HepG2 (cell line): ENCODE data around the gene C19orf85. TPM values are rescaled to one million over a fixed set of nuclear protein-coding genes. Genes with fewer than 3 reads are reported as not detected.

ENCODE experiments used
- CHD2 ChIP-seq: IDR thresholded peaks from 2 replicates; pipeline ENCODE4 v1.6.1; 2011; ENCODE audit warnings: low read depth, low read length, improper control_type of control experiment
- CSRNP2 ChIP-seq: sonication (generic); formaldehyde crosslinking; conservative IDR thresholded peaks from 2 replicates; pipeline ENCODE4 v1.8.0; 2022; ENCODE audit warnings: low read depth, missing genetic modification reagents
- FOXK1 ChIP-seq: sonication (generic); formaldehyde crosslinking; IDR thresholded peaks from 2 replicates; pipeline ENCODE4 v1.4.0; 2020; ENCODE audit warnings: low read depth, missing genetic modification reagents, borderline replicate concordance
- FUBP1 ChIP-seq: sonication (generic); formaldehyde crosslinking; IDR thresholded peaks from 2 replicates; pipeline ENCODE4 v1.5.1; 2020; ENCODE audit warnings: missing genetic modification reagents, mild to moderate bottlenecking, borderline replicate concordance
- HMGXB4 ChIP-seq, 2 experiments: sonication (generic) in 1 of 2; formaldehyde crosslinking in 1 of 2; IDR thresholded peaks; 2 replicates each; pipeline versions ENCODE4 v1.4.0 to v1.6.1; 2018 to 2020; ENCODE audit warnings: missing genetic modification reagents in 2 of 2, borderline replicate concordance in 1 of 2, low read depth in 1 of 2, mild to moderate bottlenecking in 1 of 2, missing biosample characterization in 1 of 2
- IKZF5 ChIP-seq: IDR thresholded peaks from 2 replicates; pipeline ENCODE4 v1.6.1; 2018; ENCODE audit warnings: missing genetic modification reagents, mild to moderate bottlenecking, missing compliant biosample characterization
- IRF1 ChIP-seq: sonication (generic); formaldehyde crosslinking; IDR thresholded peaks from 2 replicates; pipeline ENCODE4 v1.4.0; 2020; ENCODE audit warnings: low read depth, mild to moderate bottlenecking, missing genetic modification reagents
- MXI1 ChIP-seq: IDR thresholded peaks from 3 replicates; pipeline ENCODE4 v1.6.1; 2012; ENCODE audit warnings: low read depth, low read length, inconsistent platforms, borderline replicate concordance
- POLR2AphosphoS2 ChIP-seq: IDR thresholded peaks from 2 replicates; pipeline ENCODE4 v1.6.1; 2011; ENCODE audit warnings: low read depth, low read length, improper control_type of control experiment
- RBM22 ChIP-seq: fragments of 200-400 bp; formaldehyde crosslinking; optimal IDR thresholded peaks from 2 replicates; pipeline ENCODE3; 2017; ENCODE audit warnings: mild to moderate bottlenecking, low read length, moderate library complexity
- RXRB ChIP-seq: IDR thresholded peaks from 2 replicates; pipeline ENCODE4 v1.6.1; 2016; ENCODE audit warnings: borderline replicate concordance, missing genetic modification reagents, missing compliant biosample characterization
- TBL1XR1 ChIP-seq: fragments of 150-350 bp; IDR thresholded peaks from 2 replicates; pipeline ENCODE4 v1.6.1; 2014; ENCODE audit warnings: borderline replicate concordance, low read length; ENCODE audit not compliant: partially characterized antibody
- ZNF335 ChIP-seq: sonication (generic); formaldehyde crosslinking; IDR thresholded peaks from 2 replicates; pipeline ENCODE4 v1.4.0; 2020; ENCODE audit warnings: missing genetic modification reagents
- ZNF34 ChIP-seq: sonication (generic); formaldehyde crosslinking; IDR thresholded peaks from 2 replicates; pipeline ENCODE4 v1.4.0; 2020; ENCODE audit warnings: mild to moderate bottlenecking, missing genetic modification reagents, borderline replicate concordance
- ZNF513 ChIP-seq: sonication (generic); formaldehyde crosslinking; conservative IDR thresholded peaks from 2 replicates; pipeline ENCODE4 v1.5.0; 2020; ENCODE audit warnings: missing genetic modification reagents
- ZNF615 ChIP-seq: sonication (generic); formaldehyde crosslinking; IDR thresholded peaks from 2 replicates; pipeline ENCODE4 v1.5.0; 2020; ENCODE audit warnings: mild to moderate bottlenecking, missing genetic modification reagents, borderline replicate concordance
- ZNF749 ChIP-seq: sonication (generic); formaldehyde crosslinking; IDR thresholded peaks from 2 replicates; pipeline ENCODE4 v1.8.0; 2022; ENCODE audit warnings: mild to moderate bottlenecking, missing genetic modification reagents, moderate library complexity, borderline replicate concordance
- ZNF781 ChIP-seq: sonication (generic); formaldehyde crosslinking; IDR thresholded peaks from 2 replicates; pipeline ENCODE4 v1.5.1; 2020; ENCODE audit warnings: borderline replicate concordance, mild to moderate bottlenecking, missing genetic modification reagents; ENCODE audit errors: not compliant biosample characterization
- polyA plus RNA-seq, 8 experiments: library from polyadenylated mRNA; depleted of rRNA in 3 of 8; stranded (reverse) in 7 of 8; unstranded in 1 of 8; fragments of >200 nt; fragmentation: Illumina TruSeq in 4 of 8; extraction: Trizol in 4 of 8; gene quantifications; 2 replicates each; pipeline versions ENCODE4 v1.2.1 to v1.2.3, GENCODE V29; 2011 to 2016; ENCODE audit warnings: low read depth in 4 of 8, missing spikeins in 1 of 8, mixed read lengths in 1 of 8; ENCODE audit not compliant: insufficient read depth in 1 of 8
- total RNA-seq, 5 experiments: library from RNA; depleted of rRNA; stranded (reverse); fragments of >200 nt; fragmentation: Illumina TruSeq; extraction: Trizol; gene quantifications; 2 replicates each; pipeline ENCODE4 v1.2.3, GENCODE V29; 2016; ENCODE audit warnings: low read depth in 1 of 5

C19orf85 gene
- total and polyA plus RNA-seq, 2 of the 13 experiments (the other 11 are each of a cell fraction or from before 2014, with no cell fraction given) = not detected

GRCh38 chr19:55461259-55461973, 3.1 kb downstream of the C19orf85 start, which contains the start of gene ISOC2 (continued):
- TF ChIP-seq CSRNP2 (CRISPR knock-in tag) (no peak), CHD2 (peak; percentile 69; the same call in 1 of the 2 replicates), ZNF749 (CRISPR knock-in tag) (peak; percentile 62; the same call in 1 of the 2 replicates), RBM22 (peak; percentile 83), ZNF781 (CRISPR knock-in tag) (peak; percentile 29), ZNF34 (no peak; the same call in 1 of the 2 replicates), ZNF513 (CRISPR knock-in tag) (no peak), TBL1XR1 (no peak), ZNF615 (CRISPR knock-in tag) (no peak), IKZF5 (peak; percentile 51; the same call in 1 of the 2 replicates), FUBP1 (CRISPR knock-in tag) (no peak), ZNF335 (CRISPR knock-in tag) (no peak), RXRB (CRISPR knock-in tag) (peak; percentile 64; the same call in 1 of the 2 replicates), FOXK1 (CRISPR knock-in tag) (no peak), IRF1 (no peak), MXI1 (peak; percentile 93; the same call in 2 of the 3 replicates), POLR2AphosphoS2 (no peak), HMGXB4 (CRISPR knock-in tag; IDR thresholded peaks at IDR 0.05; ENCODE audit: borderline replicate concordance in 1 of 2, low read depth in 1 of 2) (peak in 1 of 2 experiments; percentile 47; a peak in 3 of 4 replicates)
